Trophoblast cell (in vitro differentiated cells and primary cell): ENCODE measurements around the gene CYP27B1.
A peak's percentile ranks its signal among the peaks of the same experiment; 100 is the strongest.

Experiments used
- DNase-seq, 2 donors: peaks; one replicate each; pipeline ENCODE4 v3.0.0-alpha.2; 2016
- H2AFZ ChIP-seq: 2 replicates; pipeline ENCODE4 v1.6.1; 2013; ENCODE audit warnings: low read length, moderate library complexity, mild to moderate bottlenecking; ENCODE audit not compliant: insufficient read depth, poor library complexity
- H2AK5ac ChIP-seq: 2 replicates; pipeline ENCODE4 v1.6.1; 2013; ENCODE audit warnings: mild to moderate bottlenecking, low read length
- H2BK120ac ChIP-seq: 2 replicates; pipeline ENCODE4 v1.6.1; 2013; ENCODE audit warnings: low read length, mild to moderate bottlenecking, moderate library complexity; ENCODE audit not compliant: insufficient read depth, poor library complexity
- H2BK12ac ChIP-seq: 2 replicates; pipeline ENCODE4 v1.6.1; 2013; ENCODE audit warnings: mild to moderate bottlenecking, low read length, moderate library complexity
- H2BK5ac ChIP-seq: 2 replicates; pipeline ENCODE4 v1.6.1; 2013; ENCODE audit warnings: low read length, low read depth, moderate library complexity, mild to moderate bottlenecking; ENCODE audit not compliant: poor library complexity
- H3K14ac ChIP-seq: 2 replicates; pipeline ENCODE4 v1.6.1; 2013; ENCODE audit warnings: mild to moderate bottlenecking, low read length
- H3K18ac ChIP-seq: 2 replicates; pipeline ENCODE4 v1.6.1; 2013; ENCODE audit warnings: mild to moderate bottlenecking, low read length
- H3K23ac ChIP-seq: 2 replicates; pipeline ENCODE4 v1.6.1; 2013; ENCODE audit warnings: low read length
- H3K27ac ChIP-seq: 2 replicates; pipeline ENCODE4 v1.5.1; 2013; ENCODE audit warnings: low read depth, mild to moderate bottlenecking, inconsistent platforms, low read length, moderate library complexity
- H3K27me3 ChIP-seq: 2 replicates; pipeline ENCODE4 v1.6.1; 2013; ENCODE audit warnings: inconsistent platforms, mild to moderate bottlenecking, low read length, moderate library complexity; ENCODE audit not compliant: insufficient read depth
- H3K36me3 ChIP-seq, 2 experiments: 1 replicate in 1 of 2; 2 replicates in 1 of 2; pipeline ENCODE4 v1.6.1; 2013; ENCODE audit warnings: low read length in 2 of 2, mild to moderate bottlenecking in 2 of 2, moderate library complexity in 1 of 2; ENCODE audit not compliant: insufficient read depth in 2 of 2, control insufficient read depth in 1 of 2
- H3K4ac ChIP-seq: 2 replicates; pipeline ENCODE4 v1.6.1; 2013; ENCODE audit warnings: low read depth, mild to moderate bottlenecking, low read length, moderate library complexity
- H3K4me1 ChIP-seq, 2 experiments: 1 replicate in 1 of 2; 2 replicates in 1 of 2; pipeline ENCODE4 v1.6.1; 2013; ENCODE audit warnings: low read length in 2 of 2, mild to moderate bottlenecking in 2 of 2, moderate library complexity in 1 of 2; ENCODE audit not compliant: insufficient read depth in 2 of 2, control insufficient read depth in 1 of 2
- H3K4me2 ChIP-seq: 2 replicates; pipeline ENCODE4 v1.6.1; 2013; ENCODE audit warnings: inconsistent platforms, mild to moderate bottlenecking, low read length, moderate library complexity
- H3K4me3 ChIP-seq: 2 replicates; pipeline ENCODE4 v1.5.1; 2013; ENCODE audit warnings: mild to moderate bottlenecking, low read depth, low read length, inconsistent platforms
- H3K79me1 ChIP-seq: one replicate; pipeline ENCODE4 v1.6.1; 2013; ENCODE audit warnings: low read length
- H3K79me2 ChIP-seq: 2 replicates; pipeline ENCODE4 v1.6.1; 2013; ENCODE audit warnings: low read length, mild to moderate bottlenecking; ENCODE audit not compliant: control insufficient read depth, insufficient read depth, poor library complexity
- H3K9ac ChIP-seq: 2 replicates; pipeline ENCODE4 v1.6.1; 2013; ENCODE audit warnings: mild to moderate bottlenecking, low read length
- H3K9me3 ChIP-seq: 2 replicates; pipeline ENCODE4 v1.6.1; 2013; ENCODE audit warnings: low read depth, mild to moderate bottlenecking, control low read depth, inconsistent platforms, low read length; ENCODE audit not compliant: insufficient read depth
- H4K12ac ChIP-seq: 2 replicates; pipeline ENCODE4 v1.6.1; 2013; ENCODE audit warnings: low read depth, mild to moderate bottlenecking, low read length, moderate library complexity
- H4K8ac ChIP-seq: 2 replicates; pipeline ENCODE4 v1.6.1; 2013; ENCODE audit warnings: low read depth, mild to moderate bottlenecking, low read length, moderate library complexity
- H4K91ac ChIP-seq: one replicate; pipeline ENCODE4 v1.6.1; 2013; ENCODE audit warnings: low read depth, mild to moderate bottlenecking, low read length, moderate library complexity
- whole genome bisulfite sequencing: extraction: QIAGEN DNeasy Blood & Tissue Kit; methylation state at CpG from one replicate; pipeline ENCODE4 v1.1.7; 2013; ENCODE audit warnings: missing lambda C conversion rate; ENCODE audit not compliant: insufficient read length, insufficient coverage; ENCODE audit errors: extremely low coverage; 5-methylcytosine and 5-hydroxymethylcytosine counted together

Gene CYP27B1

DNA sequence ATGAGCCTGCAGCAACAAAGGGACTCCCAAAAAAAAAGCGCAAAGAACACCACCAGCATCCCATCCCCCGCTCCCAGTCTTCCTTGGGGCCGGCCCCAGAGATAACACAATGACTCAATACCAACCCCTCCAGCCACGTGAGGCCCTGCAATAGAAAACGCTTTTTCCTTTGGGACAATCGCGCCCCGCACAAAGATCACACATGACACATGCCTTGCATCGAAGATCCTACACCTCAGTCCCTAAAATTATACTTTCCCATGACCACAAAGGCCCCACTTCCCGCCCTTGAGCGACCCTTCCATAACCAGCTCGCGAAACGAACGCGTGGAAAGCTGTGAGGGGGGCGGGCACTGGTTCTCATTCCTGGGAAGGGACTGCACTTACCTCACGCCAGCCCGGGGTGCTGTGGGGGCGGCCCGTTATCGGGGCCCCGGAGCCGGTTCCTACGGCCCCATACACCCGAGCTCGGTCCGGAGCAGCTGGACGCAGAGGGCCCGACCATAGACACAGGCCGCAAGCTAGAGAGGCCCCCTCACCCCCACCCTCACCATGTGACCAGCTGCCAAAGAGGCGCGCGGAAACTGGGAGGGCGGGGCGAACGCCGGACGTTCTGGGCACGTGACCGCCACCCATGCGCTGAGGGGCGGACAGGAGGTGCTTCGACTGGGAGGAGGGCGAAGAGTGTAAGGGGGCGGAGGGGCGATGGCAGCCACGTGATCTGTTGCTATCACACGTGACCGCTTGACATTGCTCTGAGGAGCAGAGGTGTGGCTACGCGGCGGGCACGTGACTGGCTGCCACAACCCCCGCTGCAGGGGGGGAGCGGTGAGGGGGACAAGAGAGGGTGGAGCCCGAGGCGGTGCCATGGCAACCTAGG lies 14.8 kb downstream of the CYP27B1 start, which contains the start of gene CDK4:
CDK4 (minus strand) TSS at position 523 of the 880 bp plus-strand sequence. CDS start 593 bp downstream, outside the sequence.
- Histone ChIP-seq H3K27me3 (peaks cover 22% of the 10 kb centered on the region), H3K4me3 (peak within 1 kb of the TSS; percentile 78), H3K14ac (peak within 1 kb of the TSS; percentile 71), H2BK5ac (peak within 1 kb of the TSS; percentile 19), H4K91ac (peak within 1 kb of the TSS; percentile 75), H3K4me1 (peaks cover 7 to 18% of the 10 kb centered on the region in 2 experiments), H3K79me2 (peaks cover 9% of the 10 kb centered on the region), H3K9me3 (peaks cover 5% of the 10 kb centered on the region), H3K4me2 (peak within 1 kb of the TSS; percentile 85), H3K79me1 (peaks cover 3% of the 10 kb centered on the region), H3K27ac (peak within 1 kb of the TSS; percentile 2), H2AK5ac (peak within 1 kb of the TSS; percentile 73), H3K9ac (peak within 1 kb of the TSS; percentile 54), H4K8ac (peak within 1 kb of the TSS; percentile 80), H3K23ac (no peak within 1 kb of the TSS), H2BK12ac (no peak within 1 kb of the TSS), H2AFZ (peak within 1 kb of the TSS; percentile 57), H3K18ac (peak within 1 kb of the TSS; percentile 58), H4K12ac (peak within 1 kb of the TSS; percentile 72), H2BK120ac (peak within 1 kb of the TSS; percentile 23), H3K36me3 (peaks cover 16 to 26% of the 10 kb centered on the region in 2 experiments), H3K4ac (peak within 1 kb of the TSS; percentile 85)
- no CpG with 5 or more reads among the region's 58 CpGs for WGBS
- peak; percentile 98 to 99 for DNase-seq

DNA sequence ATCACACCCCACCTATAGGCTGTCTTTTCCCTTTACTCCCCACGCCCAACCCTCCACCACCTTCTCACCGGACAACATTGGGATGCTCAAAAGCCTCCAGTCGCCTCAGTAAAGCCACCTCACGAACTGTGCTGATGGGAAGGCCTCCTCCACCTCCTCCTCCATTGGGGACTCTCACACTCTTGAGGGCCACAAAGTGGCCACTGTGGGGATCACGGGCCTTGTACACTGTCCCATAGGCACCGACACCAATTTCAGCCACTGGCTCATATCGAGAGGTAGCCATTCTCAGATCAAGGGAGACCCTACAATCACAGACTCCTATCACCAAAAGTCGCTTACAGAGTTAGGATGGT lies 15.5 kb downstream of the CYP27B1 start:
- Histone ChIP-seq H3K9me3 (peaks cover 5% of the 10 kb centered on the region), H3K27me3 (peaks cover 17% of the 10 kb centered on the region), H3K4me2 (peak overlapping the region; percentile 85), H2BK12ac (no peak overlapping the region), H3K4me1 (peaks cover 7 to 18% of the 10 kb centered on the region in 2 experiments), H3K23ac (no peak overlapping the region), H3K4me3 (peak overlapping the region; percentile 78), H2BK5ac (no peak overlapping the region), H3K79me1 (peaks cover 3% of the 10 kb centered on the region), H2AFZ (no peak overlapping the region), H4K8ac (peak overlapping the region; percentile 80), H3K36me3 (peaks cover 18 to 31% of the 10 kb centered on the region in 2 experiments), H2BK120ac (peak overlapping the region; percentile 20), H4K12ac (peak overlapping the region; percentile 72), H2AK5ac (peak overlapping the region; percentile 73), H3K79me2 (peaks cover 9% of the 10 kb centered on the region), H4K91ac (peak overlapping the region; percentile 74), H3K9ac (peak overlapping the region; percentile 54), H3K4ac (peak overlapping the region; percentile 85), H3K18ac (peak overlapping the region; percentile 16), H3K27ac (no peak overlapping the region), H3K14ac (peak overlapping the region; percentile 71)
- WGBS = 100% methylated on average over 1 of the region's 8 CpGs
- DNase-seq = no peak

DNA sequence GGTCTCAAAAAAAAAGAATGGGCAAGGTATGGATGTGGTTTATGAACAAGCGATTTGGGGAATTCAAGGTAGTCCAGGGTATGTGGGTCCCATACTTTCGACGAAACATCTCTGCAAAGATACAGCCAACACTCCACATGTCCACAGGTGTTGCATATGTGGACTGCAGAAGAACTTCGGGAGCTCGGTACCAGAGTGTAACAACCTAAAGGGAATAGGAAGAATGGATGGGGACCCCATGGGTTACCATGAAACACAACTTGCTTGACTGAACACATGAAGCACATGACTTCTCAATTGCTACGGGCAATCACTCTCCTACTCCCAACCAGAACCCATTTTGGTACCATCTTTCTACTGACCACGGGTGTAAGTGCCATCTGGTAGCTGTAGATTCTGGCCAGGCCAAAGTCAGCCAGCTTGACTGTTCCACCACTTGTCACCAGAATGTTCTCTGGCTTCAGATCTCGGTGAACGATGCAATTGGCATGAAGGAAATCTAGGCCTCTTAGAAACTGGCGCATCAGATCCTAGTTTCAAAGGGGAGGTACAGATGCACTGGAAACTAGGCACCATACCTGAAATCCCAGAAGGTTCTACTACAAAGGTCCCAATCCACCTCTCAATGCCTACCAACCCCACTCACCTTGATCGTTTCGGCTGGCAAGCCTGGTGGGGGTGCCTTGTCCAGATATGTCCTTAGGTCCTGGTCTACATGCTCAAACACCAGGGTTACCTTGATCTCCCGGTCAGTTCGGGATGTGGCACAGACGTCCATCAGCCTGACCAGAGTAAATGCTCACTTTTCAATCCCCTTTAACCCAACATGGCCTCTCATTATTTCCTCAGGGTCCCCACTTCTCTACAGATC lies 16.1 kb downstream of the CYP27B1 start:
- Histone ChIP-seq H2AFZ (no peak overlapping the region), H3K18ac (no peak overlapping the region), H3K27ac (no peak overlapping the region), H3K9me3 (peaks cover 3% of the 10 kb centered on the region), H3K4me1 (peaks cover 7 to 15% of the 10 kb centered on the region in 2 experiments), H2AK5ac (peak overlapping the region; percentile 73), H3K23ac (no peak overlapping the region), H4K12ac (no peak overlapping the region), H3K9ac (peak overlapping the region; percentile 54), H3K4me2 (peak overlapping the region; percentile 85), H3K36me3 (peaks cover 18 to 31% of the 10 kb centered on the region in 2 experiments), H3K4ac (peak overlapping the region; percentile 85), H3K79me2 (peaks cover 9% of the 10 kb centered on the region), H2BK12ac (no peak overlapping the region), H4K91ac (no peak overlapping the region), H2BK120ac (no peak overlapping the region), H4K8ac (peak overlapping the region; percentile 80), H2BK5ac (no peak overlapping the region), H3K27me3 (peaks cover 11% of the 10 kb centered on the region), H3K4me3 (peak overlapping the region; percentile 78), H3K79me1 (peaks cover 3% of the 10 kb centered on the region), H3K14ac (peak overlapping the region; percentile 71)
- WGBS = no CpG with 5 or more reads among the region's 15 CpGs
- no peak for DNase-seq

DNA sequence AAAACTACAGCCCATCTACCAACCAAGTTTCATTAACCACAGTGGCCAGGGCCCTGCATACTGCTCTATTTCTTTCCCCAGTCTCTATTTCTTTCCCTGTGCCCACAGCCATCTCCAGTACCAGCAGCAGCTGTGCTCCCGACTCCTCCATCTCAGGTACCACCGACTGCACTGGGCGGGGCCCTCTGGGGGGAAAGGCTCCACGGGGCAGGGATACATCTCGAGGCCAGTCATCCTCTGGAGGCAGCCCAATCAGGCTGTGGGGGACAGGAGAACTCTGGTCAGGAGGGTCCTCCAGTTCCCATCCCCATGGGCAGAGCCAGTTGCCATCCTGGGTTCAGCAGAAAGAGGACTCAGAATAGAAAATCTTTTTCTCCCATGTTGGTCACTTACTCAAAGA lies 17.8 kb downstream of the CYP27B1 start:
- H4K8ac ChIP-seq = no peak overlapping the region
- H3K79me1 ChIP-seq = peaks cover 6% of the 10 kb centered on the region
- no peak overlapping the region for H4K91ac ChIP-seq
- no peak overlapping the region for H3K14ac ChIP-seq
- no peak overlapping the region for H3K27ac ChIP-seq
- H2BK12ac ChIP-seq = no peak overlapping the region
- no peak overlapping the region for H3K18ac ChIP-seq
- no peak overlapping the region for H3K4ac ChIP-seq
- H3K23ac ChIP-seq = no peak overlapping the region
- H2AK5ac ChIP-seq = no peak overlapping the region
- no peak overlapping the region for H3K9ac ChIP-seq
- no peak overlapping the region for H3K4me2 ChIP-seq
- no peak overlapping the region for H2AFZ ChIP-seq
- peaks cover 18 to 31% of the 10 kb centered on the region in 2 experiments for H3K36me3 ChIP-seq
- DNase-seq = no peak
- peaks cover 5 to 11% of the 10 kb centered on the region in 2 experiments for H3K4me1 ChIP-seq
- no peak overlapping the region for H2BK120ac ChIP-seq
- H4K12ac ChIP-seq = no peak overlapping the region
- no peaks in the 10 kb centered on the region for H3K9me3 ChIP-seq
- H3K79me2 ChIP-seq = peaks cover 9% of the 10 kb centered on the region
- H3K27me3 ChIP-seq = peaks cover 2% of the 10 kb centered on the region
- WGBS = no CpG with 5 or more reads among the region's 5 CpGs
- no peak overlapping the region for H3K4me3 ChIP-seq
- no peak overlapping the region for H2BK5ac ChIP-seq
